SK-N-MC (cell line): ENCODE results near the gene AFF2.

ENCODE experiments used
- EZH2 ChIP-seq: fragments of 200-600 bp; sonication (generic); IDR thresholded peaks from one replicate; pipeline ENCODE4 v1.6.1; 2017; ENCODE audit warnings: antibody characterized with exemption
- POLR2AphosphoS5 ChIP-seq: IDR thresholded peaks from 2 replicates; pipeline ENCODE4 v1.6.1; 2012; ENCODE audit warnings: mild to moderate bottlenecking, low read depth, low read length, borderline replicate concordance

DNA sequence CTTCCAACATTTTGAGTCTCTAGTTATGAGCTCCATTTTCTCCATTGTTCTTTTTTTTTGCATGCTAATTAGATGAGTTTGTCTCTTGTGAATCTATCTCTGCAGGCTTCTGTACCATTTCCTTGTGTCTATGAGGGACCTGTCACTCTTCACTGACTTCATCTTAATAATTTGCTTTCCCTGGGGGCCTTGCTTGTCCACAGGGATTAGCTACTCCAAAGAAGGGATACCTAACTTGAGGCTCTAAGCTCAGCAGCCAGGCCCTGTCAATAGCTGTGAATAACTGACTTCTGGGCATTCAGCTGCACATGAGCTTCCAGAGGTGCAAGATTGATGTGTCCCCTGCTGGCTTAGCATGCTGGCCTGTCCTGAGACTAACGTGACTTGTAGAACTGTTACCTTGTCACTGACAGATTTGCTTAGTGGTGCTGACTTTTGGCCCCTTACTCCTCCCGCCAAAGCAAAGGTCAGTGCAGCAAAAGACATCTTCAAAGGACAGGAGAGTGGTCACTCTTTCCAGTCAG lies 124.6 kb downstream of the AFF2 start:
- TF ChIP-seq EZH2 (no peak), POLR2AphosphoS5 (no peak)
